Aorta (tissue), 5 donors: ENCODE data around the gene ST3GAL2. TPM values are rescaled to one million over a fixed set of nuclear protein-coding genes. Genes with fewer than 3 reads are reported as not detected.

ENCODE experiments used
- ATAC-seq: fragments of 200-7000 bp; cut with Tn5 transposase; one replicate; pipeline ENCODE4 v1.9.1; 2022; ENCODE audit warnings: moderate library complexity; ENCODE audit not compliant: low FRiP score
- DNase-seq, 2 donors: peaks; one replicate each; pipeline ENCODE4 v3.0.0-alpha.2; 2020
- H3K27ac ChIP-seq, 2 donors: one replicate each; pipeline ENCODE4 v1.5.1; 2013; ENCODE audit warnings: low read length in 2 of 2, mild to moderate bottlenecking in 2 of 2, moderate library complexity in 2 of 2, control low read depth in 1 of 2, inconsistent platforms in 1 of 2, low read depth in 1 of 2
- H3K27me3 ChIP-seq, 2 donors: one replicate each; pipeline ENCODE4 v1.6.1; 2013; ENCODE audit warnings: control low read depth in 1 of 2, low read length in 1 of 2, mild to moderate bottlenecking in 1 of 2, moderate library complexity in 1 of 2; ENCODE audit not compliant: insufficient read depth in 2 of 2, control insufficient read depth in 1 of 2
- H3K36me3 ChIP-seq, 2 donors: one replicate each; pipeline ENCODE4 v1.6.1; 2013; ENCODE audit warnings: control low read depth in 1 of 2, low read length in 1 of 2, mild to moderate bottlenecking in 1 of 2; ENCODE audit not compliant: insufficient read depth in 2 of 2, control insufficient read depth in 1 of 2
- H3K4me1 ChIP-seq, 2 donors: one replicate each; pipeline ENCODE4 v1.6.1; 2013; ENCODE audit warnings: low read length in 2 of 2, control low read depth in 1 of 2, mild to moderate bottlenecking in 1 of 2, moderate library complexity in 1 of 2; ENCODE audit not compliant: insufficient read depth in 2 of 2, control insufficient read depth in 1 of 2
- H3K4me3 ChIP-seq, 2 donors: one replicate each; pipeline ENCODE4 v1.5.1; 2013; ENCODE audit warnings: low read length in 2 of 2, control low read depth in 1 of 2, mild to moderate bottlenecking in 1 of 2
- H3K9me3 ChIP-seq: one replicate; pipeline ENCODE4 v1.6.1; 2013; ENCODE audit warnings: mild to moderate bottlenecking, low read length; ENCODE audit not compliant: control insufficient read depth
- WGBS, 2 donors: extraction: QIAGEN DNeasy Blood & Tissue Kit; methylation state at CpG; one replicate each; pipeline ENCODE4 v1.1.7; 2013; 5-methylcytosine and 5-hydroxymethylcytosine counted together
- intact Hi-C, 2 donors: fragments of 100-400 bp; cut with DNase I; formaldehyde crosslinking; loops; one replicate each; pipeline versions ENCODE4 v1.14.2 to v1.15.0; 2022
- polyA plus RNA-seq, 2 donors: library from polyadenylated mRNA; stranded (reverse); fragments of 200-250 nt; gene quantifications; one replicate each; pipeline ENCODE4 v1.2.3, GENCODE V29; 2013
- total RNA-seq, 2 donors: library from RNA; stranded (reverse); fragmentation: NEBNext Ultra II Directional; extraction: Animal tissue kit (Norgen Biotek cat#: 25700); gene quantifications; one replicate each; pipeline ENCODE4 v1.2.1, GENCODE V29; 2021
- donor health status: healthy with polysubstance abuse.
- donor health status: Bipolar disorder and iron deficiency.
- donor health status: DM: no; HTN: no; CAD: no.
- donor health status: DM: no; HTN: no; CAD: no.
- donor health status: DM: yes; HTN: yes; CAD: no.

The ST3GAL2 gene
- total and polyA plus RNA-seq, 4 donors = 4.1 to 39.5 (median 18.4) TPM

- H3K4me3 ChIP-seq = no peak overlapping the region
- H3K9me3 ChIP-seq = no peaks in the 10 kb centered on the region
- DNase-seq (no peak), ATAC-seq (no peak)
- H3K27ac ChIP-seq = no peak overlapping the region
- intact Hi-C loops = no loop called here
- no peaks in the 10 kb centered on the region for H3K36me3 ChIP-seq
- H3K27me3 ChIP-seq = no peaks in the 10 kb centered on the region
- WGBS, 2 donors = 88 to 95% methylated on average over 9 to 10 of the region's 10 CpGs
- H3K4me1 ChIP-seq = no peaks in the 10 kb centered on the region
Measured at GRCh38 chr16:70470141-70470926, 31.4 kb upstream of the ST3GAL2 start.

GRCh38 chr16:70468776-70469525, 30.1 kb upstream of the ST3GAL2 start:
- Histone ChIP-seq H3K36me3 (peaks cover 0 to 1% of the 10 kb centered on the region in 2 donors), H3K27ac (no peak overlapping the region), H3K9me3 (no peaks in the 10 kb centered on the region), H3K27me3 (no peaks in the 10 kb centered on the region), H3K4me1 (no peaks in the 10 kb centered on the region), H3K4me3 (no peak overlapping the region)
- WGBS, 2 donors = 95 to 97% methylated on average over 16 of the region's 16 CpGs
- intact Hi-C loops = no loop called here
- no peak for DNase-seq
- no peak for ATAC-seq

DNA sequence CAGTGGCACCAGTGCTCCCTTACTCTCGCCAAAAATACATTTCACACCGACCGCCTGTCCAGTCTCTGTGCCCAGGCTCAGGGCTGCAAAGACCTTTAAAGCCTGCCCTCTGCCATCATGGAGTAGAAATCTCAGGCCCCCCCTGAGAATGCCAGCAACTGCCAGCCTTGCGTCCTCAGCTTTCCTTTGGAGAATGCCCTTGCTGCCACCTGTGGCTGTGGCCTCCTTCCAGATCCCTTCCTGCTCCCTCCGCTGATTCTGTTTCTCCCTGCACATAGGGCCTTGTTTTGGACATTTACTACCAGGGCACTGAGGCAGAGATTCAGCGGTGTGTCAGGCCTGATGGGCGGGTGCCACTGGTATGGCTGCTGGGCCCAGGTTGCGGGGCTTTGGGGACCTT, 28.7 kb upstream of the ST3GAL2 start:
- Histone ChIP-seq H3K36me3 (peaks cover 0 to 3% of the 10 kb centered on the region in 2 donors), H3K4me1 (no peaks in the 10 kb centered on the region), H3K9me3 (no peaks in the 10 kb centered on the region), H3K27ac (no peak overlapping the region), H3K4me3 (no peak overlapping the region), H3K27me3 (no peaks in the 10 kb centered on the region)
- intact Hi-C loops = no loop called here
- 93 to 94% methylated on average over 8 of the region's 8 CpGs for WGBS, 2 donors
- ATAC-seq (no peak), DNase-seq (no peak)

DNA sequence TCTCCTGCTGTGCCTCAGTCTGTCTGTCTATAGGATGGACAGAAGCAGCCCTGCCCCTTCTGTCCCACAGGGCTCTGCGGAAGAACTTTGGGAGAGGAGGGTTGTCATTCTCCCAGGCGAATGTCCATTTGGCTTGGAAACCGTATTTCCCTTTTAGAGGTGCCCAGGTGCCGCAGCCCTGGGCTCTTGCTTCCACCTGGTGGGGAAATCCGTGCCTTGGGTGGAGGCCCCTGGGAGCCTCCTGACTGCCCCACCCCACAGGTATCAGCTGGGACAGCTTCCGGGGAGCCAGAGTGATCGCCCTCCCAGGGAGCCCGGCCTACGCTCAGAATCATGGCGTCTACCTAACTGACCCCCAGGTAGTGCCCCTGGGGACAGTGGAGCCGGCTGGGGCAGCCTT, 28.2 kb upstream of the ST3GAL2 start:
- no peak overlapping the region for H3K4me3 ChIP-seq
- intact Hi-C loops = no loop called here
- H3K27me3 ChIP-seq = no peaks in the 10 kb centered on the region
- peaks cover 0 to 3% of the 10 kb centered on the region in 2 donors for H3K36me3 ChIP-seq
- ATAC-seq (no peak), DNase-seq (no peak)
- WGBS, 2 donors = 88 to 91% methylated on average over 11 of the region's 11 CpGs
- no peak overlapping the region for H3K27ac ChIP-seq
- no peaks in the 10 kb centered on the region for H3K9me3 ChIP-seq
- no peaks in the 10 kb centered on the region for H3K4me1 ChIP-seq

DNA sequence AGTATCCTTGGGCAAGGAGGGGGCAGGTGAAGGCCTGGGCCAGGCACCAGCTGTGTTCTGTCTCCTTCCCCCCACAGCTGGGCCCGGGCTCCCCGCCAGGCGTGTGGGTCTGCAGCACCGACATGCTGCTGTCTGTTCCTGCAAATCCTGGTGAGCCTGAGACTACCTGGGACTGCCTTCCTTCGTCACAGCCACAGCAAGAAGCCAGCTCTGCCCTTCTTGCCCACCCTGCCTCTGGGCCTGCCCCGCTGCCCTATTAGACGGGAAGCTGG, 27.8 kb upstream of the ST3GAL2 start:
- ATAC-seq (no peak), DNase-seq (no peak)
- Histone ChIP-seq H3K4me1 (no peaks in the 10 kb centered on the region), H3K27me3 (no peaks in the 10 kb centered on the region), H3K4me3 (no peak overlapping the region), H3K36me3 (peaks cover 0 to 3% of the 10 kb centered on the region in 2 donors), H3K27ac (no peak overlapping the region), H3K9me3 (no peaks in the 10 kb centered on the region)
- intact Hi-C loops = no loop called here
- 82 to 88% methylated on average over 5 to 7 of the region's 7 CpGs for WGBS, 2 donors

DNA sequence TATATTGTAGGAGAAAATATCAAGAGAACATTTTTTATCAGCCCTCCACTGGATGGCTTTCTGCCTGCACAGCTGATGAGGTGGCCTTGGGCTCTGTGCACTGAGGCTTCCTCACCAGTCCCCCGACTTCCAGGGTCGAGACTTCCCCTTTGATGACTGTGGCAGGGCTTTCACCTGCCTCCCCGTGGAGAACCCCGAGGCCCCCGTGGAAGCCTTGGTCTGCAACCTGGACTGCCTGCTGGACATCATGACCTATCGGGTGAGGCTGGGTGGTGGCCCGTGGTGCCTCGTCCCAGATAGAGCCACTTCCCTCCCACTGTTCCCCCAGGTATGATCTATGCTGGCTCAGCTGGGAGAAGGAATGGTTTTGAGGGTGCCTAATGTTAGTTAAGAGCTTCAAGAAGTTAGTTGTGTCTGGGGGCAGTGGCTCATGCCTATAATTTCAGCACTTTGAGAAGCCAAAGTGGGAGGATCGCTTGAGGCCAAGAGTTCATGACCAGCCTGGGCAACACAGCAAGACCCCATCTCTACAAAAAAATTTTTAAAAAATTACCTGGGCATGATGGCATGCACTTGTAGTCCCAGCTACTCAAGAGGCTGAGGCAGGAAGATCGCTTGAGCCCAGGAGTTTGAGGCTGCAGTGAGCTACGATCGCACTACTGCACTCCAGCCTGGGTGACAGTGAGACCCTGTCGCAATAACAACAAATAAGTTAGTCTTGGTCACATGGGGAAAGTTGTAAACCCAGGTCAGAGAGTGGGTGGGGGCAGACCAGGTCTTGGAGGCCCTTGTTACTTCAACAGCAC, 27.3 kb upstream of the ST3GAL2 start:
- intact Hi-C loops = no loop called here
- no peak overlapping the region for H3K27ac ChIP-seq
- no peak overlapping the region for H3K4me3 ChIP-seq
- no peaks in the 10 kb centered on the region for H3K27me3 ChIP-seq
- ATAC-seq (no peak), DNase-seq (no peak)
- H3K4me1 ChIP-seq = no peaks in the 10 kb centered on the region
- 89 to 94% methylated on average over 13 of the region's 13 CpGs for WGBS, 2 donors
- H3K9me3 ChIP-seq = no peaks in the 10 kb centered on the region
- peaks cover 0 to 3% of the 10 kb centered on the region in 2 donors for H3K36me3 ChIP-seq

DNA sequence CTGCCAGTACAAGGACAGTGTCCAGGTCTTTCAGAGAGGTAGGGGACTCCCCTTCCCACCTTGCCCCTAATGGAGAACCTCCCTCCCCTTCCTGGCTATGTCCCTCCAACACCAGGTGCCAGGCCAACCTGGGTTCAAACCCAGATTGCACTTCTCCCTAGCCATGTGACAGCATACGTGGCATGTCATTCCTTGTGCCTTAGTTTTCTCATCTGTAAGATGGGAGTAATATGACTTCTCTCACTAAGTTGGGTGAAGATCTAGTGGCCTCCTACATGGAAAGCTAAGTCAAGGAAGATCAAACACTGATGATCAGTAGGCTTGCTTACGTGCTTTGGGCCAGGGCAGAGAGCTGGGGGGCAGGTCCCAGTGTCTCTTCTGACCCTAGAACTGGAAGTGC, 24.3 kb upstream of the ST3GAL2 start:
- no peaks in the 10 kb centered on the region for H3K9me3 ChIP-seq
- intact Hi-C loops = no loop called here
- no peak overlapping the region for H3K4me3 ChIP-seq
- no peak overlapping the region for H3K27ac ChIP-seq
- no peak for DNase-seq
- H3K27me3 ChIP-seq = no peaks in the 10 kb centered on the region
- ATAC-seq = no peak
- H3K4me1 ChIP-seq = no peaks in the 10 kb centered on the region
- WGBS, 2 donors = 96 to 97% methylated on average over 2 of the region's 2 CpGs
- H3K36me3 ChIP-seq = peaks cover 0 to 3% of the 10 kb centered on the region in 2 donors

GRCh38 chr16:70460737-70461261, 21.9 kb upstream of the ST3GAL2 start:
- Histone ChIP-seq H3K9me3 (no peaks in the 10 kb centered on the region), H3K4me1 (no peaks in the 10 kb centered on the region), H3K36me3 (peaks cover 0 to 3% of the 10 kb centered on the region in 2 donors), H3K4me3 (no peak overlapping the region), H3K27ac (no peak overlapping the region), H3K27me3 (no peaks in the 10 kb centered on the region)
- no peak for DNase-seq
- no peak for ATAC-seq
- intact Hi-C loops = no loop called here
- 77 to 78% methylated on average over 8 of the region's 8 CpGs for WGBS, 2 donors
